ENCODE measurements around the gene NFIX. TPM values are rescaled to one million over a fixed set of nuclear protein-coding genes. Genes with fewer than 3 reads are reported as not detected.

NFIX gene
- polyA plus RNA-seq, 3 donors, result 13.3 to 15.0 (median 14.2) TPM

DNA sequence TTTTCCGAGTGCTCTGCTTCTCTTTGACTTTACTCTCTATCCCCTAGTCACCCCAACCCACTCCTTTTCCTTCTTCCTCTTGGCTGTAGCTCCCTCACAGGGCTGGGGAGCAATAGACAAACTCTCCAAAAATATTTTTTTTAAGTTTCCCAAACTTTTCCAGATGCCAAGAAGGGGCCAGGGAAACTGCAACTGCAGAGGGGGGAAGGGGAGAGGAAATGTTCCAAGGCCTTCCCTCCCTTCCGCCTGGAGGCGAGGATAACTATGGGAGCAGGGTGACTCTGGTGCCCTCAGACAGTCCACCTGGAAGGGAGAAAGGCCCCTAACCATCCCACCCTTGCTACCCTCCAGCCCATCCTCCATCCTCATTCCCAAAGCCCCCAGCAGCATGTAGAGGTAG is 58.0 kb downstream of the NFIX start:
- DNase-seq (ENCODE audit: low read depth in 3 of 3, low spot score in 2 of 3), result no peak

DNA sequence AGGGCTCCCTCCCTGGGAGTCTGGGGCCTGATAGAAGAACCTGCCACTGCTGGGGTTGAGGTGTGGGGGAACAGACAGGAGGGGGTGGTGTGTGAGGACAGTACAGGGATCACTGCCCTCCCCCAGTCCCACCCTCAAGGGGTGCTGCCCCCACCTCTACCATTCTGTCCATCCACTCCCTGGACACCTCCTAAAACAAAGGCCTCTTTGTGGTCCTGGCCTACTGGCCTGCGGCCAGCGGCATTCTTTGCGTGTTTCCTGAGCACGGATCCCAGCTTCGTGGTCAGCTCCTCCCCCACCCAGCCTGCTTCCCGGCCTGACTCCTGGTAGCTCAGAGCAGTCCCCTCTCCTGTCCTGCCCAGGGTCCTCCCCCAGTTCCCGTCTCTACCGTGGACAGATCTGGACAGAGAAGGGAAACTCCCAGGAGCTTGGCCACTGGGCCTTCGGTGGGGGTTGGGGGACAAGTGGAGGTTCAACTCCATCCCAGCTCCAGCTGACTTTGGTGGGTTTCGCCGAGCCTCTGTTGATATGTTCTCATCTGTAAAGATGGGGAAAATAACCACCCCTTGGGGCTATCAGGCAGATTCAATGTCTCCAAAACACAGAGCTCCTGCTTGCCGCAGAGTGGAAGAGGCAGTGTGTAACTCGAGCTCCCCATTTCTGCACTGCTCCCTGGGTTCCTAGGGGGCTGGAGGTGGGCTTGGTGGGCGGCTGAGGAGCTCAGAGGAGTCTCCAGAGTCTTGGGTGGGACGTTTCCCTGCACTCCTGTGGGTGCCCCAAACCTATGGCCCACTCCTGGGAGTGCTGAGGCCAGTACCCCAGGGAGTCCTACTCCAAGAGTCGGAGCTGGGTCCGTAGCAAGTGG is 58.7 kb downstream of the NFIX start:
- DNase-seq (ENCODE audit: low read depth in 3 of 3, low spot score in 2 of 3), result peak in 2 of 3 donors; percentile 63 to 84

DNA sequence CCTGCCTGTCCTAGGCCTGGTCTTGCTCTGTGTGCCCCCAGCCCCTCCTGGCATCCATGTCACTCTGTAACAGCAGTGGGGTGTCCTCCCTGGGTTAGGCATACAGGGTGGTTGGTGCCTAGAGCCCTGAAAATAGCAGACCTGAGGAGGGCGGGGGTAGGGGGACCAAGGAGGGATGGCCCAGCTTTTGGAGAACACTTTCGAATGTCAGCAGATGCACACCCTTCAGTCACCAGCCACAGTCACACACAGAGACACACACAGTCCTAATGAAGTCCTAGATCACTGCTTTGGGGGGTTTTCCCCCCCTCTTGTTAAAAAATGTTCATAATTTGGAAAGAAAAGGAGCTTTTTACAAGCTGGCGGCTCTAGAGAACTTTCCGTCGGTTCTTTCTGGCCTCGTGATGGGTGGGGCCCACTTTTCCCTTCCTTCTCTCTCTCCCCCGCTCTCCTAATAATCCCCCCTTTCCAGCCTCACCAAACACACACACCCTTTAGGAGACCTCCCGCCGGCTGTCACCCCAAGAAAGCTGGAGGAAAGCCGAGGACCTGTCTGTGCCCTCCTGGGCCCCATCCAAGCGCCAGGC is 59.4 kb downstream of the NFIX start:
- DNase-seq (ENCODE audit: low read depth in 3 of 3, low spot score in 2 of 3), result no peak

DNA sequence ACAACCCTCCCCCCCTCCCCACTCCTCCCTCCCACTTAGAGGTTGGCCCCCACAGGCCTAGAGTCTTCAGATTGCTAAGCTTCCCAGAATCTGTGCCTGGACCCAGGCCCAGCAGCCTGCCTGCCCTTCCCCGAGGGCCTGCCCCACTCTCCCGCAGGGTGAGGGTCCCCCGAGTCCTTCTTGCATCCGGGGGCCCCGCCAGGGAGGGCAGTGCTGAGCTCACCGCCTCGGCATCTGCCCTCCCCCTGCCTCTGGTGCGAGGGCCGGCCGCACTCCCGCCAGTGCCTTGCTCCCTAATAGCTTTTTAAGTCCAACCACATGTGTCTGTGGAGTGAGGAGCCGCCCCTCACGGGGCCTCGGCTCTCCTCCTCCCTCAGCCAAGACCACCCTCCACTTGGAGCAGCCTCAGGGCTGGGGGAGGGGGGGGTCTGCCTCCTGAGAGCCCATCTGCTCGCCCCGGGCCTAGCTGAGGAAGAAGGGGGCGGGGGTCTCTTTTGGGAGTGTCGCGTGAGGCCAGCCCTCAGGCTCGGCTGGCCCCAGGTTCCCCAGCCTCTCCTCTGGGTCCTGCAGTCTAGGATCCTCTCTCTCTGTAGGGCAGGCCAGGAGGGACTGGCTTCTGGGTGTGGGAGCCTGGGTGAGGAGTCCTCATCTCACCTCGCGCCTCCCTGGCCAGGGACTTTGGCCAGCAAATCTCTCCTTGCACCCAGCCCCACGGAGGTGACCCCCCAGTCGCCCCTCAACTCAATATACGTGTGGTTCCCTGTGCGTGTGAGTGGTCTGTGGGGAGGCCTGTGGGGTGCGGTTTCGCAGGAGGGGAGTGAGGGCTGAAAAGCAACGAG is 60.2 kb downstream of the NFIX start:
- peak in 1 of 3 donors; percentile 57 for DNase-seq (ENCODE audit: low read depth in 3 of 3, low spot score in 2 of 3)

DNA sequence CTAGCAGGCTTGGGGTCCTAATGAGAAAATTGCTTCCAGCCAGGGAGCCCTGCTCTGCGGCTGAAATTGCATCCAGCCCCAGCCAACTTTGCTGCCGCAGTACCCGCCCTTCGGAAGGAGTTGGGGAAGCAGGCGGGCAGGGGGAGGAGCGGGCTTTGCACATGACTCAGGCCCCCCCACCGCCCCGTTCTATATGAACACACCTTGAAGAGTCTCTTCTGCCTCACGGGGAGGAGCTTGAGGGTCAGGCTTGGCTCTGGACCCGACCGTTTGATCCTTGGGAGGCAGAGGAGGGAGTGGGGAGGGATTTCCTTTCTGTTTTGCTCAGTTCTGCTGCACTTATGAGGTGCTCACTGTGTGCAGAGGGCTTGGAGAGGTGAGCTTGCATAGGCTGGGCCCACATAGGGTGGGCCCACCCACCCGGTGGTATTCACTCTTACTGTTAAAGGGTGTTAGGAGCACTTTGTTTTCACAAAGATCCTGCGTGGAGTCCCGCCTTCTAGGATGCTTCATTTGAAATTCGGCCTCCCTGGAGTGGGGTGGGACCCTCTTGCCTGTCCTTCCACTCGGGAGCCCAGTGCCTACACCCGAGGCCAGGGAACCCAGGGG is 60.9 kb downstream of the NFIX start:
- no peak for DNase-seq (ENCODE audit: low read depth in 3 of 3, low spot score in 2 of 3)

DNA sequence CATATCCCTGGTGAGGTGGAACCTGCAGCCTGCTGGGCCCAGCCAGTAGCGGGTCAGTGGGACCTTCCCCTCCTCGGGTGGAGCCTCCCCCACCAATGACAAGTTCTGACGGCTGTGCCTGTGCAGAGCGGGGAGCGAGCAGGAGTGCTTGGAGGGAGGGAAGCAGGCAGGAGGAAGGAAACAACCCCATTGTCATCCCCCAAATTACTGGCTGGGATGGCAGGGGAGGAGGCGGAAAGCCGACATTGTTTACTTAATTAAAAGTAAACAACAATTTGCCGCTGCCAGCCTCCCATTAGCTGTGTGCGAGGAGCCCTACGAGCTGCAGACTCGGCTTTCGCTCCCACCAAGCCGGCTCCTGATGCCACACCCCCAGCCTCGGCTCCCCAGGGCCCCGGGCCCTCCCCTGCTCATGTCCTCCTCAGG is 61.9 kb downstream of the NFIX start:
- no peak for DNase-seq (ENCODE audit: low read depth in 3 of 3, low spot score in 2 of 3)

DNA sequence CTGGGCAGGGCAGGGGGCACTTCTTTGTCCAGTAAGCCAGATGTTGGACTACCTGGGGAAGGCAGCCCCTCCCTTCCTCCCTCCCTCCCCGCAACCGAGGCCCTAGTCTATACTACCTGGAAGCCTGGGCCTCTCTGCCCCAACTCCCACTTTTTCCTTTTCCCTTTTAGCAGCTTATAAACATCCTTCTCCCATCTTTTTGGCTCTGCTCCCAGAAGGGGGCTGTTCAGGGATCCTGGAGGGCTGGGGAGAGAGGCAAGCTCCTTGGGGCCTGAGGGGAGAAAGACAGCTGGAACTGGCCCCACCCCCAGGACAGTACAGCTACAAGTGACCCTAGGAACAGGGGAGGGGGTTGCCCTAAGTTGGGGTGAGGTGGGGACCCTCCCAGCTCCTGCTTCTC is 62.5 kb downstream of the NFIX start:
- DNase-seq (ENCODE audit: low read depth in 3 of 3, low spot score in 2 of 3), result no peak

DNA sequence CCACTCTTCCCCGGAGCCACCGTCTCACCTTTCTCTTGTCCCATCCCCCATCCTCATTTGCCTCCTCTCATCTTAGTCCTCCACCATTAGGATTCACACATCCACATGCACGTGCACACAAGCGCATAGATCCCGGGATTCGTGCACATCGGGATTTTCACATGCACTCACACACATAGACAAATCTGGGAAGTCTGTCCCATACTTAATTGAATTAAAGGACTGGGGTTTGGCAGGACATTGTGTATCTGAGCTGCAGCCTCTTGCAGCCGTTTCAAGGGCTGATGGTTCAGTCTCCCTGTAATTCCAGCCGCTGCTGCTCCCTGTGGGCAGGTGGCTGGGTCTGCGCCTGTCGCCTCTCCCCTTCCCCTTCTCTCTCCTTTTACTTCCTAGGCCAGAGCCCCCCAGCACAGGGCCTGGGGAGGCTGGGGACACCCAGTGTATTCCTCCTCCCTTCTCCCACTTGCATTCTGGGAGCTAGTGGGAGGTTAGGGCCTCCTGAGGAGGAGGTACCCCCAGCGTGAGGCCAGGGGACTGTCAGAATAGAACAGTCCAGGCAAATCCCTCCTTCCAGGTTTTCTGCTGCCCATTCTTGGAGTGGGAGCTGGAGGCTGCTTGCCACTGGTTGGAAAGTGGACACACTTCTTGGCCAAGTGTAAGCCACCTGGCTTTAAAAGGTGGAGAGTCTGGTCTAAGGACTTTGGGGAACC is 63.8 kb downstream of the NFIX start:
- no peak for DNase-seq (ENCODE audit: low read depth in 3 of 3, low spot score in 2 of 3)

DNA sequence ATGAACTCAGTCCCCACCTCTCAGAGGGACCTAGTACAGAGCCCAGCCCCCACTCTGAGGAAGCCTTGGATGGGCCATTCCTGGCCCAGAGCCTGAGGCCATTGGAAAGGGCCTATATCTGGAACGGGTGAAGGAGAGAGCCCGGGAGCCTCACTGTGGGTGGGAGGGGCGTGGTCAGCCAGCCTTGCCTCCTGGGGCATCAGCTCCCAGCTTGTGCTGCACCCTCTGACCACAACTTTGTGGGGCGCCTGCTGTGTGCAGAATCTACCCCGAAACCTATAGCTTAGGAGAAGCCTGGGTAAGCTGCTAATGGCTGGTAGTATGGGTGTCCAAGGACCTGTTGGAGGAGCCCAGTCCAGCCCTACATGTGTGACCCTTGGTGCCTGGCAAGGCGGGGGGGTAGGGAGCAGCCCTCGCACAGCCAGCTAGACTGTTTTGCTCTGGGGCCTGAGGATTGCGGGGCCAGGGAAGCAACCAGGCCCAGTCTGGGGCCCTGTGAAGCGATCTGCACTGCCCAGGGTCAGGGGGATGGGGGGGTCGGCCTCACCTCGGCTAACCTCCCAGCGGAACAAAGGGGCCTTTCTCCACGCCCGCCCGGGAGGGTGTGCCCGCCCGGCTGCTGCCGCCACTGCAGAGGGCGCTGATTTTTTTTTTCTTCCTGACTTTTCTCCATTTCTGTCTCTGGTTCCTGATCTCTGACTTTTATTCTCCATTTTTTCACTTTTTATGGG is 65.1 kb downstream of the NFIX start:
- no peak for DNase-seq (ENCODE audit: low read depth in 3 of 3, low spot score in 2 of 3)

DNA sequence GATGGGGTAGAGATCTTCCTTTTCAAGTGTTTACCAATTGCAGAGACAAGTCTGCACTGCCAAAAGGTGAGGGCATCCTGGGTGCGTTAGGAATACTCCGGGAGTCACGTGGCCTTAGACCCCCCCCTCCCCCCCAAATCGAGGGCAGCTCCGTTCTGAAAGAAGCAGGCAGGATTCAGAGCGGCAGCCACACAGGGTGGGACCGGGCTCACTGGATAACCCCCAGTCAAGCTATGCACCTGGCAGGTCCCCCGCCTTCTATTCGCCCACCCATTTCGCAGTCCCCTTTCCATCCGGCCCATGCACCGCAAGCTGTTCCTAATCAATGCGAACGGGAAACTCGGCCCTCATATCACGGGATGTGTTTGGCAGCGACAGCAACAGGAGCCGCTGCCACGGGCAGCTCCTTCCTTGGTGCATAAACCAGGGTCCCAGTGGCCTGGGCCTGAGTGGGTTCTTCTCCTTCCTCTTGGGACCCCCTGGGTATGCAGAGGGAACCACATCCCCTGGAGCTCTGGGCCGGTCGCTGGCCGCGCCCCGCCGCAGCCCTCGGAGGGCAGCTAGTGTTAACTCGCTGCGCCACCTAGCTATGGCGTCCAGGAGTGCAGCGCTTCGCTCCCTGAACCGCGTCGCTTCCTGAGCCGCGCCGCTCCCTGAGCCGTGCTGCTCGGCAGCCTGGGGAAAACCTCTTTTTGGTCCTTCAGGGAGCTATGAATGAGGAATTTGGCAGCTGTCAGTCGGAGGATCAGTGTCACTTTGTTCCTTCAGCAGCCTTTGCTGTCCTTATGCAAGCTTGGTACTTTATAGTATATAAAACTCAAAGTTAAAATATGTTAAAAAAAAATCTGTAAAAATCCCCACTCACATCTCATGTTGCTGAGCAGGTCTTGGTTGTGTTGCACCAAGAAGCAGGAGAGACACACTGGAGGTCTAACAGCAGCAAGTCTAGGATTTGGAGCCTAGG is 66.0 kb downstream of the NFIX start:
- DNase-seq (ENCODE audit: low read depth in 3 of 3, low spot score in 2 of 3), result peak in 2 of 3 donors; percentile 70 to 74

DNA sequence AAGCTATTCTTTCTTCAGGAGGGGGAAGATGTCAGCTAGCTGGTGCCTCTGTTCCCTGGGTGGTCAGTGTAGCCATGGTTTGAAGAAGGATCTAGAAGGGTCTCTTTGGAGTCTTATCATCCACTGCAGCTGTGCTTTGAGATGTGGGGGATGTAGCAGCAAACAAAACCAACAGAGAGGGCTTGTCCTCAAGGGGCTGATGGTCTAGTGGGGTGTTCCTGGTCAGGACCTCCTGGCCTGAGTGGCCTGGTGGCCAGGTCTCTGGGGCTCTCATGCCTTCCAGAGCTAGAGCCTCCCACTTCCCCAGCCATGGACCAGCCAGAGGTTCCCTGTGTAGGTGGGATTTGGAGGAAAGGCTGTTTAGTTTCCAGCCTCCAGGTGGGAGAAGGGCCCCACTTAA is 67.0 kb downstream of the NFIX start:
- no peak for DNase-seq (ENCODE audit: low read depth in 3 of 3, low spot score in 2 of 3)

DNA sequence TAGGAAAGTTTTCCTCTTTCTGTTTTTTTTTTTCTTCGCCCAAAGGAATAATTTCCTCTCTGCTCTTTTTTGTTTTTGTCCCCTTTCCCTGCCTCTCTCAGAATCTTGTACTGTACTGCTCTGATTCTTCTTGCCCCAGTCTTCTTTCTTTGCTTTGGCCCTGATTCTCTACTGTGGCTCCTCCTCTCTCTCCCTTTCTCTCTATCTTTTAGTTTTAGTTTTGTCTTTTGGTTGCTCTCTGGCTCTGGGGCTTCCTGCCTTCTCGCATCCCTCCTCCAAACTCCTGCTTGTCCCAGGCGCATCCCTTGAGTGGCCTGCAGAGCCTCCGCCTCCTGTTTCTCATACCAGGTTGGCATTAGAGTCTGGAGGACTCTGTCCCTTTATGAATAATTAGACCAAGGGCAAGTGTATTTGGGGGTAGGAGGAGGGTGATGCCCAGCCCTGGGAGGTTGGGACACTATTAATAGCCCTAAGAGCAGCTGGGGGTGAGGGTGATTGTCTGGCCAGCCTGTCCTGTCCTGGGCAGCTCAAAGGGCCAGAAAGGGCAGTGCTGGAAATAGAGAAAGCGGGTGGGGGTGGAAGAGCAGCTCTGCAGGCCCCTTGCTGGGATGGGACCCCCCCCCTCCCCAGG is 68.3 kb downstream of the NFIX start:
- DNase-seq (ENCODE audit: low read depth in 3 of 3, low spot score in 2 of 3), result no peak

DNA sequence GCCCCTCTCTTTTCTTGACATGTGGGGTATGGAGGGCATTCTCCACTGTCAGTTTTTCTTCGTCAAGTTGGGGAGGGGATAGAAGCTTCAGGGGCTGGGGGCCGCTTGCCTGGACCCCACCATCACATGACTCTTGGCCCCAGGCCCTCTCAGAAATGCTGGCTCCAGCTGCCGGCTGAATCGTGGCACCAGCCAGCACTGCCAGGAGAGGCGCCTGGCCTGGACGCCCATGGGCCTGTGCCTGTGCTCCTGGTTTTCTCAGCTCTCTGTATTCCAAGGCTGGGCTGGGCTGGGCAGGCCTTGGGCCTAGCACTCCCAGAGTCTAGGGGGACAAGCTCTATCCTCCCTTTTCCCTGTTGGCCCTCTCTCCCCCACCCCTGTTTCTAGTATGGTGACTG is 68.8 kb downstream of the NFIX start:
- no peak for DNase-seq (ENCODE audit: low read depth in 3 of 3, low spot score in 2 of 3)

DNA sequence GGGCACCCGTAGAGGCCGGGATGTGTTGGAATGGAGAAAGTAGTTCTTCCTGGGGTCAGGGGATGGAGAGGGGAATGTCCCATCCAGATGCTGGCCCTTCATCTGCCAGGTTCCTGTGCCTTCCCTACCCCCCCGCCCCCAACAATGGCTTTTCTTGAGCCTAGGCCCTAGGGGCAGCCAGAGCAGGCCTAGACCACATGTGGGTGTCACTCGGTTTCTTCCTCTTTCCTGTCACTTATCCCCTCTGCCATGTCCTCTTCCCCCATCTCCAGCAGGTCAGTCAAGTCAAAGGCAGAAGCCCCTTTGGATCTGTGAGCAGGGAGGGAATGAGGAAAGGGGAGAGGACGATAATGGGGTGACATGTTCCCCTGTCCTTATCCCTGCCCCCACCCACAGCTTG is 71.0 kb downstream of the NFIX start:
- no peak for DNase-seq (ENCODE audit: low read depth in 3 of 3, low spot score in 2 of 3)

DNA sequence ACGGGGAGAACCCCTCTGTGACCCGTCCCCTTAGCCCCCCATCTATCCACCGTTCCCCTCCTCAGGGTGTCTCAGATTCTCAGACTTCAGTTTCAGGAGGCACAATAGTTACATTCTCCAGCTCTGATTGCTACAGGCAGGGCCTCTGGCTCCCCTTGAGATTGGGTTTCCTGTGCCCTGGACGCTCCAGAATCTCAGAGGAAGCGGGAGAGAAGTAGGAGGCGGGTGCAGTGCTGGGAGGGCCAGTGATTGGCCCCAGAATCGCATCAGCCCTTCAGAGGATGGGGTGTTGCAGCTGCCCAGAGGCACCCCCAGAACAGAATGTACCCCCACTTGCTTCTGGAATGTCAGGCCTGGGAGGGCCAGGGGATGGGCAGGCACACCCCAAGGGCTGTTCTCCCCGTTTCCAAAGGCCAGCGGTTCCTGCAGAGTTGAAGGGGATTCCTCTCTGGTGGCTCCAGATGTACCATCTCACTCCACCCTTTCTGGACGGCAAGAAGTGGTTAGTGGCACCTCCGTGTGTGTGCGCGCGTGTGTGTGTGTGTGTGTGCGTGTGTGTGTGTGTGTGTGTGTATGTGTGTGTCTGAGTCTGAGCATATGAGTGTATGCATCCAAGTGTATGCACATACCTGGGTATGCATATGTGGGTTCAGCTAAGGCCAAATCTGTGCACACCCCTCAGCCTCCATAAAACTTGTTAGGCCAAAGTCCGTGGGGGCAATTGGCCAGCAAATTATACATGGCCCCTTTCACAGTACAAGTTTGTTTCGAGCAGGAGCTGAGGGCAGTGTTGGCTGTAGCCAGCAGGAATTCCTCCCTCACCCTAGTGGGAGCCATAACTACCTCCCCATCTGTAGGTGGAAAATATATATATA is 71.9 kb downstream of the NFIX start:
- no peak for DNase-seq (ENCODE audit: low read depth in 3 of 3, low spot score in 2 of 3)

DNA sequence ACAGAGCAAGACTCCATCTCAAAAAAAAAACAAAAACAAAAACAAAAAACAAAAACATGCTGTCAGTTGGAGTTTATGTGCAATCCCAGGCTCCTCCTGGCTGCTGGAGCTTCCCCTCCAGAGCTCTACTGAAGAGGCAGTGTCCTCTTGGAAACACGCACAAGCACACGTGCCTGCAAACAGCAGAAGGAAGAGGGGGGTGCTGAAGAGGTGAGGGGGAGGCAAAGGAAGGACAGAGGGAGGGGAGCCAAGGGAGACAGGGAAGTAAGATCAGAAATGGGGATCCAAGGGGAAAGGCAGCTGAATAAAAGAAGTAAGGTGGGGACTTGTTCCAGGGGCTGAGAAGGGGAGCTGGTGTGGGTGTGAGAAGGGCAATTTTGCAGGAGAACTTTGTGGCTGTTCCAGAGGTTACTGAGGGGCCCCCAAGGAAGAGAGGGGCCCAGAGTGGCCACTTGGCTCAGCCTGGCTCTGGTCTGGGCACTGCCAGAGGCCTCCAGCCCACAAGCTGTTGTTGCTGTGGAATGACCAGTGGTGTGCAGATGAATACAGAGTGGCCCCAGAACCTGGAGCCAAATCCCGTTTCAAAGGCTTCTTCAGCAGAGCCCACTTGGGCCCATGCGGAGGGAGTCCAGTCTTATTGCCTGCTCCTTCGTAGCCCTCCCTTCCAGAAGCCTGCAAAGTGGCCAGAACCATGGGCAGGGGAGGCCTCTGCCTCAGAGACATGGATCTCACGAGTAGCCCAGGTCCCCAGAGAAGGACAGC is 73.0 kb downstream of the NFIX start:
- DNase-seq (ENCODE audit: low read depth in 3 of 3, low spot score in 2 of 3), result no peak
